ENCODE measurements around the gene CCP110. TPM values are rescaled to one million over a fixed set of nuclear protein-coding genes. Genes with fewer than 3 reads are reported as not detected.

Gene CCP110
- total RNA-seq, 2 experiments from 2014 or later = 22.6 to 38.4 TPM

GRCh38 chr16:19488213-19488640 is 35.5 kb upstream of the CCP110 start:
- Histone ChIP-seq H3K9me2 (ENCODE audit: insufficient read depth, low read length) (no peaks in the 10 kb centered on the region), H3K9me3 (ENCODE audit: low read length) (no peaks in the 10 kb centered on the region), H2AFZ (ENCODE audit: low read length) (no peak overlapping the region), H4K20me1 (ENCODE audit: insufficient read depth, low read length) (no peaks in the 10 kb centered on the region), H3K4me2 (ENCODE audit: low read length) (no peak overlapping the region), H3K4me1 (ENCODE audit: insufficient read depth, low read length, poor library complexity, severe bottlenecking) (peaks cover 3% of the 10 kb centered on the region), H3K79me2 (ENCODE audit: insufficient read depth, low read depth, low read length) (no peaks in the 10 kb centered on the region), H3K27ac (ENCODE audit: low read depth, low read length, poor library complexity, severe bottlenecking) (no peak overlapping the region), H3K36me3 (ENCODE audit: insufficient read depth, low read length) (no peaks in the 10 kb centered on the region), H3K4me3 (ENCODE audit: low read depth, low read length, poor library complexity, severe bottlenecking) (no peak overlapping the region)
- TF ChIP-seq, protein P1, sequence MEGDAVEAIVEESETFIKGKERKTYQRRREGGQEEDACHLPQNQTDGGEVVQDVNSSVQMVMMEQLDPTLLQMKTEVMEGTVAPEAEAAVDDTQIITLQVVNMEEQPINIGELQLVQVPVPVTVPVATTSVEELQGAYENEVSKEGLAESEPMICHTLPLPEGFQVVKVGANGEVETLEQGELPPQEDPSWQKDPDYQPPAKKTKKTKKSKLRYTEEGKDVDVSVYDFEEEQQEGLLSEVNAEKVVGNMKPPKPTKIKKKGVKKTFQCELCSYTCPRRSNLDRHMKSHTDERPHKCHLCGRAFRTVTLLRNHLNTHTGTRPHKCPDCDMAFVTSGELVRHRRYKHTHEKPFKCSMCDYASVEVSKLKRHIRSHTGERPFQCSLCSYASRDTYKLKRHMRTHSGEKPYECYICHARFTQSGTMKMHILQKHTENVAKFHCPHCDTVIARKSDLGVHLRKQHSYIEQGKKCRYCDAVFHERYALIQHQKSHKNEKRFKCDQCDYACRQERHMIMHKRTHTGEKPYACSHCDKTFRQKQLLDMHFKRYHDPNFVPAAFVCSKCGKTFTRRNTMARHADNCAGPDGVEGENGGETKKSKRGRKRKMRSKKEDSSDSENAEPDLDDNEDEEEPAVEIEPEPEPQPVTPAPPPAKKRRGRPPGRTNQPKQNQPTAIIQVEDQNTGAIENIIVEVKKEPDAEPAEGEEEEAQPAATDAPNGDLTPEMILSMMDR (conservative IDR thresholded peaks at IDR 0.05; ENCODE audit: low read length) = no peak
- TF ChIP-seq EZH2phosphoT487 (IDR thresholded peaks at IDR 0.05; ENCODE audit: borderline replicate concordance, low read depth, low read length) = no peak
- ChIA-PET CTCF (ENCODE audit: unreplicated experiment) (no interaction called here), POLR2A (no interaction called here)
- BruUV-seq (replicated peaks) = no TSS peak
- no peak for DNase-seq (ENCODE audit: low spot score)
- intact Hi-C loops (cut with micrococcal nuclease; ENCODE audit: unreplicated experiment) = no loop called here

GRCh38 chr16:19490619-19491018 is 33.1 kb upstream of the CCP110 start:
- Histone ChIP-seq H3K9me2 (ENCODE audit: insufficient read depth, low read length) (no peaks in the 10 kb centered on the region), H3K79me2 (ENCODE audit: insufficient read depth, low read depth, low read length) (no peaks in the 10 kb centered on the region), H4K20me1 (ENCODE audit: insufficient read depth, low read length) (no peaks in the 10 kb centered on the region), H3K4me1 (ENCODE audit: insufficient read depth, low read length, poor library complexity, severe bottlenecking) (peaks cover 13% of the 10 kb centered on the region), H2AFZ (ENCODE audit: low read length) (no peak overlapping the region), H3K36me3 (ENCODE audit: insufficient read depth, low read length) (no peaks in the 10 kb centered on the region), H3K27ac (ENCODE audit: low read depth, low read length, poor library complexity, severe bottlenecking) (no peak overlapping the region), H3K4me3 (ENCODE audit: low read depth, low read length, poor library complexity, severe bottlenecking) (no peak overlapping the region), H3K4me2 (ENCODE audit: low read length) (no peak overlapping the region), H3K9me3 (ENCODE audit: low read length) (no peaks in the 10 kb centered on the region)
- intact Hi-C loops (cut with micrococcal nuclease; ENCODE audit: unreplicated experiment) = no loop called here
- TF ChIP-seq, protein P1 (conservative IDR thresholded peaks at IDR 0.05; ENCODE audit: low read length) = no peak
- no peak for TF ChIP-seq EZH2phosphoT487 (IDR thresholded peaks at IDR 0.05; ENCODE audit: borderline replicate concordance, low read depth, low read length)
- DNase-seq (ENCODE audit: low spot score) = no peak
- ChIA-PET CTCF (ENCODE audit: unreplicated experiment) (no interaction called here), POLR2A (no interaction called here)
- no TSS peak for BruUV-seq (replicated peaks)

GRCh38 chr16:19497176-19497575 is 26.6 kb upstream of the CCP110 start:
- POLR2A ChIA-PET = no interaction called here
- Histone ChIP-seq H3K9me3 (ENCODE audit: low read length) (no peaks in the 10 kb centered on the region), H3K4me2 (ENCODE audit: low read length) (no peak overlapping the region), H3K79me2 (ENCODE audit: insufficient read depth, low read depth, low read length) (no peaks in the 10 kb centered on the region), H4K20me1 (ENCODE audit: insufficient read depth, low read length) (no peaks in the 10 kb centered on the region), H3K4me3 (ENCODE audit: low read depth, low read length, poor library complexity, severe bottlenecking) (no peak overlapping the region), H2AFZ (ENCODE audit: low read length) (no peak overlapping the region), H3K4me1 (ENCODE audit: insufficient read depth, low read length, poor library complexity, severe bottlenecking) (peaks cover 13% of the 10 kb centered on the region), H3K27ac (ENCODE audit: low read depth, low read length, poor library complexity, severe bottlenecking) (no peak overlapping the region), H3K36me3 (ENCODE audit: insufficient read depth, low read length) (peaks cover 23% of the 10 kb centered on the region), H3K9me2 (ENCODE audit: insufficient read depth, low read length) (no peaks in the 10 kb centered on the region)
- BruUV-seq (replicated peaks) = no TSS peak
- TF ChIP-seq, protein P1 (conservative IDR thresholded peaks at IDR 0.05; ENCODE audit: low read length) = no peak
- intact Hi-C loops (cut with micrococcal nuclease; ENCODE audit: unreplicated experiment) = no loop called here
- no peak for DNase-seq (ENCODE audit: low spot score)
- CTCF ChIA-PET (ENCODE audit: unreplicated experiment) = no interaction called here

Data from OCI-LY7 (cell line).